Measurements from ENCODE around the gene PRR15L.
"Not testable (repeated sequence)": the region's sequence is repeated elsewhere in the genome, so short reads cannot be mapped to it uniquely, and the experiment has no call there.

PRR15L gene

DNA sequence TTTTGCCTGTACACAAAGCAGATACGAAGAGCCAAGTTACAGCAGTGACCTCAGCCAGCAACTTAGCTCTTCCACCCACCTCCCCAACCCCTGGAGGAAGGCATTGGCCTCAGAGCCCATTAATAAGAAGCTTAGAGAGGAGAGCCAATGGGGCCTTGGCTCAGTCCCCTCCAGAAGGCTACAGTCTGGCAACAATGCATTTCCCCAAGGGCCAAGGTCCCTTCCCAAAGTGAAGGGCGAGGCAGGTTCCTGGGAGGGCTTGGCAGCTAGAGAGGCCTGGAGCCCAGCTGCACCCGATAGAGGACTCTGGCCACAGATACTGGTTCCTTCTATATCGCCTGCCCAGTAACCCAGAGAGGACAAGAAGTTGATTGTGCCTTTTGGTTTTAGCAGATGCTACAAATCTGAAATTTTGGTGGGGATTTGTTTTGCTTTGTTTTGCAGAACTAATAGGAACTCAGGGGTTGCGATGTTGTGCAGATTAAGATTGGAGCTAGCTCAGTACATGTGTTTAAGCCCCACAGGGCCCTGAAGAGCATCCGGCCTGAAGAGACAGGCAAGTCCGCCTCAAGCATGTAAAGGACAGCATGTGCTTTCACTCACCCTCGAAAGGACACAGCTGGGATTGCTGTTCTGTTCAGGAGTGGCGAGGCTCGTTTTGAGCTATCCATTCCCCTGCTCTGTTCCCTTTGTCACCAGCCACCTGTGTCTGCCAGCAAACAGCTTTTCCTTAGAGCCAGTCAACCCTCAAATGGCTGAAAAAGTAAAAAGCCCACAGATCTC lies 28.3 kb downstream of the PRR15L start:
- DNase-seq = no peak

DNA sequence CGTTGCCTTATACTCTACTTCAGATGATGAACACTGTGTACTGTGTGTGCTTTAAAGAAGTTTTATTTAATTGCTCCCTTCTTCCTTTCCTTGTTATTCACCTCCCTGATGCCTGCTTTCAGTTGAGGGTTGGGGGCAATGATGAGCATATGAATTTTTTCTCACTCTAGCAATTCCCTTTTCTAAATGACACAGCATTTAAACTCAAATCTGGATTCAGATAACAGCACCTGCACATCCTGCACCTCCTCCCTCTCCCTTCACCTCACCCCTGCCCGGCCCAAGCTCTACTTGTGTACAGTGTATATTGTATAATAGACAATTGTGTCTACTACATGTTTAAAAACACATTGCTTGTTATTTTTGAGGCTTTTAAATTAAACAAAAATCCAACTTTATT lies 29.3 kb downstream of the PRR15L start:
- DNase-seq = no peak

DNA sequence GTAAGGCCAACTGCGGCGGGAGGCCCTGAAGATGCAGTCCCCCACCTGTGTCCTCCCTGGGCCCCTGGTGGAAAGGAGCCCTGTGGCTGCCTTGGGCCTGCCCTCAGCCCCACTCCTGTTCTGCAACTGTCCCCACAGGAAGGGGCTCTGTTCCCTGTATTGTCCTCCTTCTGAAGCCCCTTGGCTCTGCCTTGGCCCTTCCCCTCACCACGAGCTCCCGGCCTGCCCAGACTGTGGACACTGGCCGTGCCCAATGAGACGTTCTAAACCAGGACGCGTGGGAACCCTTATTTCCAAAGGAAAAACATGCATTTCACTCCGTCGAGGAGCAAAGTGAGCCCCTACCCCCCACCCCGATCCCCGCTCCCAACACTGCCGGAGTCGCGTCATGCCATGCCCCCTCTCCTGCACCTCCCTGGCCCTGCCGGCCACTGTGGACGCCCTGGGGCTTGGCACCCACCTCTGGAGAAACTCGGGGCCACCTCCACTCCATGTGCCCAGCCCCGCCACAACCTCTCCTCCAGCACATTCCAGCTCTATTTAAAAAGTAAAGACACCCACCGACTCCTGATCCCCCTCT lies 29.8 kb downstream of the PRR15L start:
- no peak for DNase-seq

DNA sequence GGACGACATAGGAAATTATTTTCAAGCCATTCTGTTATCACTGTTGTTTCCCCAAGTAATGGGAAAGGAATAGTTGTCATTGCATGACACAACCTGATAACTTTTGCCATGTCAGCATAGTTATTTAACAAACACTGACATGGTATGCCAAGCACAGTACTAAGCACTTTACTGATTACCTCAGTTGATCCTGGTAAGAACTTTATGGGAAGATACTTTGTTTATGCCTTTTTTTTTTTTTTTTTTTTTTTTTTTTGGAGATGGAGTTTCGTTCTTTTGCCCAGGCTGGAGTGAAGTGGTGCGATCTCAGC lies 32.0 kb downstream of the PRR15L start:
- DNase-seq = no peak

DNA sequence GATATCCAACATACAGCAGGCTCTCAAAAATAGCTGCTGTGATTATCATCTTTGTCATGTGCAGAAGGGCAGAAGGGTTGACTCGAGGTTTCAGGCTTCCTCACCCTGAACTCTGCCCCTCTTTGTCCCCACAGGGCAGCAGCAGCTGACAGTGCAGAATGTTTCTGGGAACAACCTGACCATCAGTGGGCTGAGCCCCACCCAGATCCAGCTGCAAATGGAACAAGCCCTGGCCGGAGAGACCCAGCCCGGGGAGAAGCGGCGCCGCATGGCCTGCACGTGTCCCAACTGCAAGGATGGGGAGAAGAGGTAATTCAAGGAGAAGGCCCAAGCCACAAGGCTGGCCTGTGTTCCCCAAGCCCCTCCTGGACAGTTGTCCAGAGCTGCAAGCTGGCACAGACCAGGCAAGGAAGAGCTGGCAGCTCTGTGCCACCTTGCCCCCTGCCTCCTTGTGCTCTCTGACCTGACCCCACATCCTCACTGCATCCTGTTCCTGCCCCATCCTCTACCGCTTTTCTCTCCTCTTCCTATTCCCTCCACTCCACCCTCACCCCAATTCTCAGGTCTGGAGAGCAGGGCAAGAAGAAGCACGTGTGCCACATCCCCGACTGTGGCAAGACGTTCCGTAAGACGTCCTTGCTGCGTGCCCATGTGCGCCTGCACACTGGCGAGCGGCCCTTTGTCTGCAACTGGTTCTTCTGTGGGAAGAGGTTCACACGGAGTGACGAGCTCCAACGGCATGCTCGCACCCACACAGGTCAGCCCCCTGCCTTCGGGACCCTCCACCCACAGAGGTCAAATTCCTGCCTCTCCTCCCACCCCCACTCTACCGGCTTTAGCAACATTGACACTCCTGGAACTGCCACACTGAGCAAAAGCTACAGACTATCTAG lies 32.7 kb downstream of the PRR15L start:
- DNase-seq = no peak

DNA sequence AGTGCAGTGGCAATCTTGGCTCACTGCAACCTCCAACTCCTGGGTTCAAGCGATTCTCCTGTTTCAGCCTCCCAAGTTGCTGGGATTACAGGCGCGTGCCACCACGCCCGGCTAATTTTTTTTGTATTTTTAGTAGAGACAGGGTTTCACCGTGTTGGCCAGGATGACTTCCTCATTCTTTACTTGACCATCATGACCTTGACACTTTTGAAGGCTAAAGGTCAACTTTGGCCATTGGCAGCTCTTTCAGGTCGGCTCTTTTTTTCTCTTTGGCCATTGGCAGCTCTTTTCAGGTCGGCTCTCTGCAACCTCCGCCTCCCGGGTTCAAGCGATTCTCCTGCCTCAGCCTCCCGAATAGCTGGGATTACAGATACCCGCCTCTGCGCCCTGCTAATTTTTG lies 37.8 kb downstream of the PRR15L start:
- DNase-seq = not testable (repeated sequence)

DNA sequence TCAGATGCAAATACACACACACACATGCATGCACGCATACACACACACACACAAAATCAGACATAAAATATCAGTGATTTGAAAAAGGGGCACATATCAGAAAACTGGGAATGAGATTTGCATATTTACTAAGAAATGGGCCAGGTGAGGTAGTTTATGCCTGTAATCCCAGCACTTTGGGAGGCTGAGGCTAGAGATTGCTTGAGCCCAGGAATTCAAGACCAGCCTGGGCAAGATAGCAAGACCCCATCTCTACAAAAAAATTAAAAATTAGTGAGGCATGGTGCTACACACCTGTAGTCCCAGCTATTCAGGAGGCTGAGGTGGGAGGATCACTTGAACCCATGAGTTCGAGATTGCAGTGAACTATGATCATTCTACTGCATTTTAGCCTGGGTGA lies 38.7 kb downstream of the PRR15L start:
- DNase-seq = no peak

DNA sequence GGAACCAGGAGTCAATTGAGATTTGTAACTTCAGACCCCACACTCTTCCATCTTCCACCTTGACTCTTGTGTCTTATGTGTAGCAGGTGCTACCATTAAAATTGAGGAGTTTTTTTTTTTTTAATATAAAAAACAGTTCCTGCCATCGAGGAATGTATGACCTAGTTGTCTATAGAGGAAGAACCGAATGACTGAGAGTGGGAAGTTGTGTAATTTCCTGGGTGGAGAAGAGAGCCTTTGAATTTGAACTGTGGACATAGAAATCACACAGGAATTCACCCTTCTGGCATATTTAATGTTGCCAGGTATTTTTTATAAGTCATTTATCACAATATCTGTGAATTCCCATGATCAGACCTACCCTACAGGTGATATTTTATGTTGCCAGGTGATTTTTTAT lies 39.7 kb downstream of the PRR15L start:
- DNase-seq = no peak

DNA sequence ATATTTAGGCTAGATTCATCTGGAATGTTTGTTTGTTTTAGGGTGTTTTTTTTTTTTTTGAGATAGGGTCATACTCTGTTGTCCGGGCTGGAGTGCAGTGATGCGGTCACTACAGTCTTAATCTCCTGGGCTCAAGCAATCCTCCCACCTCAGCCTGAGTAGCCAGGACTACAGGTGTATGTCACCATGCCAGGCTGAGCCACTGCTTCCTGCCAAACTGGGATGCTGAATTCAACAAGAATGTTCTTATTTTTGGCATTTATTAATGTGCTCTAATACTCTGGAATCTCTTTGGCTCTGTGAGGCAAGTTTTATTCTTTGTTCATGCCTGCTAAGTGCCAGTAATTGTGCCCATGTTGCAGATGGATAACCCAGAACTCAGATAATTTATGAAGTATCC lies 40.1 kb downstream of the PRR15L start:
- DNase-seq = no peak

DNA sequence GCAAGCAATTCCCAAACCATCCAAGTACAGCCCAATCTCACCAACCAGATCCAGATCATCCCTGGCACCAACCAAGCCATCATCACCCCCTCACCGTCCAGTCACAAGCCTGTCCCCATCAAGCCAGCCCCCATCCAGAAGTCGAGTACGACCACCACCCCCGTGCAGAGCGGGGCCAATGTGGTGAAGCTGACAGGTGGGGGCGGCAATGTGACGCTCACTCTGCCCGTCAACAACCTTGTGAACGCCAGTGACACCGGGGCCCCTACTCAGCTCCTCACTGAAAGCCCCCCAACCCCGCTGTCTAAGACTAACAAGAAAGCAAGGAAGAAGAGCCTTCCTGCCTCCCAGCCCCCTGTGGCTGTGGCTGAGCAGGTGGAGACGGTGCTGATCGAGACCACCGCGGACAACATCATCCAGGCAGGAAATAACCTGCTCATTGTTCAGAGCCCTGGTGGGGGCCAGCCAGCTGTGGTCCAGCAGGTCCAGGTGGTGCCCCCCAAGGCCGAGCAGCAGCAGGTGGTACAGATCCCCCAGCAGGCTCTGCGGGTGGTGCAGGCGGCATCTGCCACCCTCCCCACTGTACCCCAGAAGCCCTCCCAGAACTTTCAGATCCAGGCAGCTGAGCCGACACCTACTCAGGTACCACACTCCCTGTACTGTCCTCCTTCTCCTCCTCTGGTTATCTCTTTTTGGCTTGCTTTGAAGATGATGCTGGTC lies 41.0 kb downstream of the PRR15L start:
- no peak for DNase-seq

DNA sequence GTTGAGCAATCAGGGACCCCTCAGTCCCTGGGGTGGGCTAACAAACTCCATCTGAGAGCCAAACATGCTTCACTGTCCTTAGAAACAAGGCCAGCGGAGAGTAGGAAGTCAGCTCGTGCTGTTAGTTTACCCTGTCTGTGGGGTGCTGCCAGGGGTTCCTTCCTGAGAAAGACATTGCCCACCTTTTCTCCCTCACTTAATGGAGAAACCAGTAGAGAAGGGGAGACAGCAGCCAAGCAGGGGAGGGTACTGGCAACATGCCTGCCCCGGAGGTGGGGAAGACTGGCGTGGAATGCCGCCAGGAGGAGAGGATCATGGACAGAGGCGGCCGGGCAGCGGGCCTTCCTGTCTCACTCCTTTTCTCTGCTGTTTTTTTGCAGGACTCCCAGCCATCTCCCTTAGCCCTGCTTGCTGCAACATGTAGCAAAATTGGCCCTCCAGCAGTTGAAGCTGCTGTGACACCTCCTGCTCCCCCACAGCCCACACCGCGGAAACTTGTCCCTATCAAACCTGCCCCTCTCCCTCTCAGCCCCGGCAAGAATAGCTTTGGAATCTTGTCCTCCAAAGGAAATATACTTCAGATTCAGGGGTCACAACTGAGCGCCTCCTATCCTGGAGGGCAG lies 41.8 kb downstream of the PRR15L start:
- no peak for DNase-seq

DNA sequence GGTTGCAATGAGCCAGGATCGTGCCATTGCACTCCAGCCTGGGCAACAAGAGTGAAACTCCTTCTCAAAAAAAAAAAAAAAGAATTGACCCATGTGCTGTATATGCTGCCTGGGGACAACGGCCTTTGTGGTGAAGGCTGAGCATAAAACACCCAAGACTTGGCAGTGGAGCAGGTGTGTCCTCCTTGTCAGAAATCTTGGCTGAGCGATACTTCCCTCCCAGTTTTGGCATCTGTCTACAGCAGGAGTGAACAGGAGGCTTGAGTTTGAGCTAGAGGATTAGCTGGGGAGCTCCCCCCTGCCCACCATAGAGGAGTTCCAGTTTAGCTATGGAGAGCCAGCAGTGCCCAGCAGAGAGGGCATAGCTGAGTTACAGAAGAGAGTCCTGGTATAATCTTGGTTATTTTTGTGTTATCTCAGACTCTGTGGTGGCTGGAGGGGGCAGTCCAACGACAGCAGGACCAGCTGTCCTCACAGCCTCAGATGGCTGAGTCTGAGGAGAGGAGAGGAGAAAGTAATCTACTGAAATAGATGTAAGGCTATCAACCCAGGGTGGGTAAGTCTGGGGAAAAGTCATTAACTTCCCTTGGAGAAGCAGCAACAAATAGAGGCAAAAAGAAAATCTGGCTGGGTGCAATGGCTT lies 43.3 kb downstream of the PRR15L start:
- no peak for DNase-seq

DNA sequence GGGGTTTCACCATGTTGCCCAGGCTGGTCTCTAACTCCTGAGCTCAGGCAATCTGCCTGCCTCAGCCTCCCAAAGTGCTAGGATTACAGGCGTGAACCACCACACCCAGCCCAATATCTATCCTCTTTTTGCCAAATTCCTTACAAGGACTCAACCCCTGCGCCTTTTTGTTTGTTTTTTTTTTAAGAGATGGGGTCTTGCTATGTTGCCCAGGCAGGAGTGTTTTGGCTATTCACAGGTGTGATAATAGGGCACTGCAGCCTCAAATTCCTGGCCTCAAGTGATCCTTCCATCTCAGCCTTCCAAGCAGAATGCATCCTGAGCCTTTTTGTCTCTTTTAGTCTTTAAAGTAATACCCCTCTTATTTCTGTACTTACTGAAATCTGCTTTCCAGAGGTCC lies 44.6 kb downstream of the PRR15L start:
- no peak for DNase-seq

DNA sequence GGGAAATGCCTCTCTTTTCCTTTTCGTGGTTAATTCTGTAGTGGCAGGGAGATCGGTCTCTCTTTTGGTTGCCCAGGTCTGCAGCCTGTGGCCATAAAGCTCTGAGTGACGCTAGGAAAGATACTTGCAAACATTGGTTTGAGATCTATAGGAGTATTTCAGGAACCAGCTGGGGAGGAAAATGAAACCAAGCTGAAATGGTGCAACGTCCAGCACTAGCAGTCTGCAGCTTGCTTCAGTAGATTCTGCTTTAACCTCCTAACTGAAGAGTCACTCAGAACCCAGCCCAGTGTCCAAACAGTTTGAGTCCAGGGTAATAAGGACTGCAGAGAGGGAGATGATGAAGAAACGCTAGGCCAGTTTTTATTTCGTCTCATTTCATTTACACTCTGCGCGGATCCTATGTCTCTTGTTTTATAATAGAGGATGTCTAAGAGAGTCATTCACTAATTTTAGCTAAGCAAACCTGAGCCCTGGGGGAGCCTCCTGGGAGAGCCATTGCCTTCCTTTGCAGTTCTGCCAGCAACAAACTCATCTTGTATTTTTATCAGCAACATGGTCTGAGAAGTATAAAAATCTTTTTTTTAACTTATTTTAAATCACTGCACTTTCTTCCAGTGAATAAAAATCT lies 49.6 kb downstream of the PRR15L start:
- DNase-seq = no peak

DNA sequence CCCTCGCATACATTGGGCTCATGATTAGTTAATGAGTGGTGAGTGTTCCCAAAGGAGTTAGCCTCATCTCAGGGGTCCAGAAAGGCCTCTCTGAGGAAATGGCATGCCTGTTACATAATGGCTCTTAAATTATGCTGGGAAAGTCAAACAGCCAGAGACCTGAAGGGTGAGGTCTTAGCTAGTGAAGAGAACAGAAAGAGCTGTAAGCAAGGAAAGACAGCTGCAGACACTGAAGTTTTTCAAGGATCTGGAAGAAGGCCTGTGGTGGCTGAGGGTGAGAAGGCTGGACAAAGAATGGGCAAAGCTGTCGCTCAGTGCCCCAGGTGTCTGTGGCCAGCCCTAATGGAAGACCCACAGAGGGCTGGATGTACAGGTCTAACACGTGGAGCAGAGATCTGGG lies 51.2 kb downstream of the PRR15L start:
- DNase-seq = no peak

DNA sequence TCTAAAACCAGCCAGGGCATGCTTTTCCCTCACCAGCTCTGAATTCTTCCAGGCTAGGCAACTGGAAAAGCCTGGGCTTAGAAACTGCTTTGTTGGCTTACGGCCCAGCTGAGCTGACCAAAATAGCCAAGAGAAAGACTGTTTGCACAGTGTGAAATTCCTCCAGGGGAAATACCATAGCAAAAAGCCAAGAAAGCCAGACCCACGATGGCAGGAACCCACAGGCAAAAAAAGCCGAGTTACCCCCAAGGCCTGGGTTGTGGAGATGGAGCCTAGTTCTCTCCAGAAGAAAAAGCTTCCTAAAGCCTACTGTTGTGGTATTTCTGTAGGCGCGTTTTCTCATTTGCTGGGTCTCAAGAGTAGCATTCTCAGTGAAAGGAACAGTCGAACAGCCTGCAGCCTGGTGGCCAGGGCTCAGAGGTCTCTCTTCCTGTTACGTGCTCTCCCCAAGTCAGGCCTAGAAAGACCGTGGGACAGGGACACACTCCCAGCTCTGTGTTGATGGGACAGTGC lies 52.4 kb downstream of the PRR15L start:
- no peak for DNase-seq

DNA sequence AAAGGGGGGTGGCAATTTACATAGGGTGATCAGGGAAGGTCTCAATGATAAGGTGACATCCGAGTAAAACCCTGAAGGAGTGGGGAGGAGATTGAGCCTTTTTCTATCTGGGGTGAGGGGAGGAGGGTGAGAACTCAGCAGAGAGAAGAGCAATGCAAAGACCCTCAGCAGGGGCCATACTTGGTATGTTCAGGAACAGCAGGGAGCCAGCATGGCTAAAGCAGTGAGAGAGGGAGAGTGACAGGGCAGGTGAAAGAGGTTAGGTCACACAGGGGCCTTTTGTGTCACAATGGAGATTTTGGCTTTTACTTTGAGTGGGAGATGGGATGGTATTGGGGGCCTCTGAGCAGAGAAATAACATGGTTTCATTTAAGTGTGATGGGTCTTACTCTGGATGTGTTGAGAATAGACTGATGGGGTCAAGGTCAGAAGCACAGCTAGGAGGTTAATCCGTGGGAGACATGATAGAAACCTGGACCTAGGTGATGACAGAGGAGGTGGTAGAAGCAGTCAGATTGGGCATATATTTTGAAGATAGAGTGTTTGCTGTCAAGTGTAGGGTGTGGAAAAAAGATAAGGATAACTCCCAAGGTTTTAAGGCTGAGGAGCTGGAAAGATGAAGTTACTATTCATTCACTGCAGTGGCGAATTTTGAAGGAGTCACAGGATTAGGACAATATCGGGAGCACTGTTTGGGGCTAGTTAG lies 55.5 kb downstream of the PRR15L start:
- no peak for DNase-seq

All from DMS 273 treated with DMSO at 0.1 percent for 48 hours (cell line).